Keratinocyte (primary cell): ENCODE measurements around the gene NPTX1. TPM values are rescaled to one million over a fixed set of nuclear protein-coding genes. Genes with fewer than 3 reads are reported as not detected.

Experiments
- DNase-seq: peaks from one replicate; pipeline ENCODE4 v3.0.0-alpha.2; 2011; ENCODE audit warnings: low read depth, missing footprints, low spot score
- FAIRE-seq: peaks from 2 replicates; lab custom pipeline; 2011; peaks lifted over from hg19 to GRCh38; lab: Jason Lieb, UNC
- H2AFZ ChIP-seq: 2 replicates; pipeline ENCODE4 v1.6.0; 2012; ENCODE audit warnings: low read length, control low read depth, inconsistent platforms; ENCODE audit not compliant: control insufficient read depth
- H3K27ac ChIP-seq: 2 replicates; pipeline ENCODE4 v1.5.1; 2011; ENCODE audit warnings: low read length; ENCODE audit not compliant: control insufficient read depth, insufficient read depth
- H3K27me3 ChIP-seq: 3 replicates; pipeline ENCODE4 v1.6.0; 2011; ENCODE audit warnings: low read length; ENCODE audit not compliant: control insufficient read depth, insufficient read depth; ENCODE audit errors: extremely low read depth
- H3K36me3 ChIP-seq, 2 experiments: 2 replicates in 1 of 2; 3 replicates in 1 of 2; pipeline ENCODE4 v1.5.1; 2011; ENCODE audit warnings: low read length in 2 of 2, mild to moderate bottlenecking in 1 of 2; ENCODE audit not compliant: control insufficient read depth in 2 of 2, insufficient read depth in 2 of 2; ENCODE audit errors: extremely low read depth in 1 of 2
- H3K4me1 ChIP-seq: 3 replicates; pipeline ENCODE4 v1.5.1; 2011; ENCODE audit warnings: low read length; ENCODE audit not compliant: control insufficient read depth, insufficient read depth; ENCODE audit errors: extremely low read depth
- H3K4me2 ChIP-seq: 3 replicates; pipeline ENCODE4 v1.6.0; 2011; ENCODE audit warnings: low read depth, low read length; ENCODE audit not compliant: control insufficient read depth, insufficient read depth; ENCODE audit errors: extremely low read depth
- H3K4me3 ChIP-seq, 3 experiments: fragments of 200-600 bp in 1 of 3; sonication (generic) in 1 of 3; 2 replicates in 2 of 3; 3 replicates in 1 of 3; pipeline ENCODE4 v1.5.1; 2011 to 2016; ENCODE audit warnings: low read length in 3 of 3, mild to moderate bottlenecking in 3 of 3, control low read depth in 2 of 3, inconsistent platforms in 1 of 3, low read depth in 1 of 3, mixed read lengths in 1 of 3, mixed run types in 1 of 3, moderate library complexity in 1 of 3; ENCODE audit not compliant: control insufficient read depth in 2 of 3, insufficient read depth in 2 of 3; ENCODE audit errors: extremely low read depth in 1 of 3
- H3K79me2 ChIP-seq: 2 replicates; pipeline ENCODE4 v1.6.0; 2012; ENCODE audit warnings: low read length; ENCODE audit not compliant: control insufficient read depth, insufficient read depth
- H3K9ac ChIP-seq: 3 replicates; pipeline ENCODE4 v1.6.0; 2011; ENCODE audit warnings: low read length; ENCODE audit not compliant: control insufficient read depth, insufficient read depth; ENCODE audit errors: extremely low read depth
- H3K9me1 ChIP-seq: 3 replicates; pipeline ENCODE4 v1.6.0; 2011; ENCODE audit warnings: low read length; ENCODE audit not compliant: control insufficient read depth, insufficient read depth; ENCODE audit errors: extremely low read depth
- H3K9me3 ChIP-seq: 2 replicates; pipeline ENCODE4 v1.5.1; 2012; ENCODE audit warnings: low read depth, low read length; ENCODE audit not compliant: control insufficient read depth
- H4K20me1 ChIP-seq: 3 replicates; pipeline ENCODE4 v1.6.0; 2011; ENCODE audit warnings: low read length; ENCODE audit not compliant: control insufficient read depth, insufficient read depth; ENCODE audit errors: extremely low read depth
- EZH2 ChIP-seq: IDR thresholded peaks from one replicate; pipeline ENCODE4 v1.6.1; 2012; ENCODE audit warnings: inconsistent platforms, mild to moderate bottlenecking, low read length, moderate library complexity
- dilution Hi-C: fragments of 300-500 bp; cut with MboI; formaldehyde crosslinking; loops from one replicate; pipeline ENCODE4 v1.7.0; 2020; ENCODE audit warnings: low sequenced_read_pairs; ENCODE audit not compliant: extremely low pct_ligation_motif_present
- polyA plus RNA-seq, 5 experiments: library from polyadenylated mRNA; depleted of rRNA in 3 of 5; stranded (reverse) in 3 of 5; stranded (forward) in 1 of 5; unstranded in 1 of 5; fragments of >200 nt; gene quantifications; 1 replicate in 1 of 5; 2 replicates in 3 of 5; 3 replicates in 1 of 5; pipeline versions ENCODE4 v1.2.1 to v1.2.3, GENCODE V29; 2011 to 2012; ENCODE audit warnings: missing spikeins in 2 of 5, low read depth in 1 of 5, low replicate concordance in 1 of 5
- TF ChIP-seq, protein P1 (sequence below), 3 experiments: IDR thresholded peaks in 1 of 3; conservative IDR thresholded peaks in 1 of 3; optimal IDR thresholded peaks in 1 of 3; 2 replicates in 2 of 3; 3 replicates in 1 of 3; pipeline versions ENCODE3 to v1.5.1; 2011; ENCODE audit warnings: low read length in 3 of 3, mild to moderate bottlenecking in 3 of 3, moderate library complexity in 2 of 3, control low read depth in 1 of 3, inconsistent platforms in 1 of 3; ENCODE audit not compliant: insufficient read depth in 2 of 3; ENCODE audit errors: extremely low read depth in 1 of 3

NPTX1 gene
- polyA plus RNA-seq, 1 donor (not counting 4 experiments of a cell fraction or from before 2014, with no cell fraction given) = 0.03 TPM

DNA sequence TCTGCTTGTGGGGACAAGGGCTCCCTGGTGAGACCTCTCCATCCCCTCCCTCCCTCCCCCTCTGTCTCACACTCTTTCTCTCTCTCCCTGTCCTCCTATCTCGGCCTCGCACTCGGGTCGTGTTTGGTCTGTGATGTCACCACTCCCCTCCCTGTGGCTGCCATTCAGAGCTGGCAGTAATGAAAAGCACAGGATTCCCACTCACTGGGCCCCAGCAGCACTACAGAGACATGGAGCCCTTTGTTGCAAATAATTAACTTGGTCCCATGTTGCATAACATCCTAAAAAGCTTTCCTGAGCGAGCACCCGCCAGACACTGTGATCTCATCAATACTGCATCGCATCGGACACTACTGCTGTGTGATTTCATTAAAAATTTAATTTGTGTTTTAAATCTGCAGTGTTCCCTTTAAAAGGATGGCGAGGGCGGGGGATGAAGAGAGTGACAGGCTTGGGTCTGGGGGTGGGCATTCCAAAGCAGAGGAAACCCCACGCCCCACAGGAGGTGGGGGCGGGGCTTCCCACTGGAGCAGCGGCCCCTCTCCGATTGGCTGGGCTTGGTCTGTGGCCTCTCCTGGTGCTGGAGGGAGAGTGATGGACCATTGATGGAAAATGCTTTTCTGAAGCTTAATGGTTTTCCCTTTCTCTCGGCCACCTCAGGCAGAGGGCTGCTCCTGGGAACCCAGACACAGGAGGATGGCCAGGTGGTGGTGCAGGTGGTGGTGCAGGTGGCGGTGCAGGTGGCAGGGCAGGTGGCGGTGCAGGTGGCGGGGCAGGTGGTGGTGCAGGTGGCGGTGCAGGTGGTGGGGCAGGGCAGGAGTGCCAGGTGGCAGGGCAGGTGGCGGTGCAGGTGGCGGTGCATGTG is 15.3 kb upstream of the NPTX1 start:
- H3K9me1 ChIP-seq = no peaks in the 10 kb centered on the region
- no peaks in the 10 kb centered on the region for H3K36me3 ChIP-seq
- DNase-seq = no peak
- TF ChIP-seq, protein P1, sequence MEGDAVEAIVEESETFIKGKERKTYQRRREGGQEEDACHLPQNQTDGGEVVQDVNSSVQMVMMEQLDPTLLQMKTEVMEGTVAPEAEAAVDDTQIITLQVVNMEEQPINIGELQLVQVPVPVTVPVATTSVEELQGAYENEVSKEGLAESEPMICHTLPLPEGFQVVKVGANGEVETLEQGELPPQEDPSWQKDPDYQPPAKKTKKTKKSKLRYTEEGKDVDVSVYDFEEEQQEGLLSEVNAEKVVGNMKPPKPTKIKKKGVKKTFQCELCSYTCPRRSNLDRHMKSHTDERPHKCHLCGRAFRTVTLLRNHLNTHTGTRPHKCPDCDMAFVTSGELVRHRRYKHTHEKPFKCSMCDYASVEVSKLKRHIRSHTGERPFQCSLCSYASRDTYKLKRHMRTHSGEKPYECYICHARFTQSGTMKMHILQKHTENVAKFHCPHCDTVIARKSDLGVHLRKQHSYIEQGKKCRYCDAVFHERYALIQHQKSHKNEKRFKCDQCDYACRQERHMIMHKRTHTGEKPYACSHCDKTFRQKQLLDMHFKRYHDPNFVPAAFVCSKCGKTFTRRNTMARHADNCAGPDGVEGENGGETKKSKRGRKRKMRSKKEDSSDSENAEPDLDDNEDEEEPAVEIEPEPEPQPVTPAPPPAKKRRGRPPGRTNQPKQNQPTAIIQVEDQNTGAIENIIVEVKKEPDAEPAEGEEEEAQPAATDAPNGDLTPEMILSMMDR (optimal IDR thresholded peaks at IDR 0.05 in 1 of 3, IDR thresholded peaks at IDR 0.05 in 1 of 3, conservative IDR thresholded peaks at IDR 0.05 in 1 of 3; ENCODE audit: extremely low read depth in 1 of 3, insufficient read depth in 2 of 3, low read length in 3 of 3) = no peak
- no peak for TF ChIP-seq EZH2
- H3K4me2 ChIP-seq = no peak overlapping the region
- no peaks in the 10 kb centered on the region for H4K20me1 ChIP-seq
- H2AFZ ChIP-seq = no peak overlapping the region
- no peak for FAIRE-seq
- dilution Hi-C loops = no loop called here
- H3K4me3 ChIP-seq = no peak overlapping the region
- H3K27ac ChIP-seq = no peak overlapping the region
- peaks cover 9% of the 10 kb centered on the region for H3K9me3 ChIP-seq
- H3K79me2 ChIP-seq = no peaks in the 10 kb centered on the region
- no peaks in the 10 kb centered on the region for H3K4me1 ChIP-seq
- H3K9ac ChIP-seq = no peak overlapping the region
- H3K27me3 ChIP-seq = peaks cover 41% of the 10 kb centered on the region

DNA sequence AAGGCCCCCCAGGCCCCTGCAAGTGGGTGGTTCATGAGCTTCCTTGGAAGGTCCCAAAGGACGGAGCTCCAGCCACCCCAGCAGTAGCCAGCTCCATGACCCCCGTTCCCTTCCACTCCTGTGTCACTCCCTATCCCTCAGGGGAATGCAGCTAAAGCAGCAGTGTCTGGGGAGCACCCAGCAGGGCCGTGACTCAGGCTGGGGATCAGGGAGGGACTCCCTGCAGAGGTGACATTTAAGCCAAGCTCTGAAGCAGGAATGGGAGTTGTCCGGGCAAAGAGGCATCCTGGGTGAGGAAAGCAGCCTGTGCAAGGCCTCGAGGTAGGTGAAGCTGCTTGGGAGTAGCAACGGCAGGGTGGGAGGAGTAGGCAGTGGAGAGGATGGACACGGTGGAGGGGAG is 11.1 kb upstream of the NPTX1 start:
- dilution Hi-C loops = no loop called here
- H3K9ac ChIP-seq = no peak overlapping the region
- no peaks in the 10 kb centered on the region for H3K36me3 ChIP-seq
- no peaks in the 10 kb centered on the region for H4K20me1 ChIP-seq
- no peaks in the 10 kb centered on the region for H3K79me2 ChIP-seq
- no peak overlapping the region for H3K4me3 ChIP-seq
- H3K4me2 ChIP-seq = no peak overlapping the region
- no peaks in the 10 kb centered on the region for H3K4me1 ChIP-seq
- H3K27me3 ChIP-seq = peaks cover 34% of the 10 kb centered on the region
- H3K9me3 ChIP-seq = peaks cover 9% of the 10 kb centered on the region
- FAIRE-seq (no peak), DNase-seq (no peak)
- no peak overlapping the region for H3K27ac ChIP-seq
- TF ChIP-seq EZH2 = no peak
- TF ChIP-seq, protein P1 (optimal IDR thresholded peaks at IDR 0.05 in 1 of 3, IDR thresholded peaks at IDR 0.05 in 1 of 3, conservative IDR thresholded peaks at IDR 0.05 in 1 of 3; ENCODE audit: extremely low read depth in 1 of 3, insufficient read depth in 2 of 3, low read length in 3 of 3) = no peak
- H3K9me1 ChIP-seq = no peaks in the 10 kb centered on the region
- no peak overlapping the region for H2AFZ ChIP-seq
